Neural progenitor cell (in vitro differentiated cells): ENCODE results near the gene ISM1.

Experiments
- CTCF ChIP-seq: fragments of 200-600 bp; sonication (generic); IDR thresholded peaks from 2 replicates; pipeline ENCODE4 v1.5.1; 2017; ENCODE audit warnings: antibody characterized with exemption, mild to moderate bottlenecking
- EZH2phosphoT487 ChIP-seq: fragments of 200-600 bp; sonication (generic); IDR thresholded peaks from 2 replicates; pipeline ENCODE4 v1.6.1; 2017; ENCODE audit warnings: antibody characterized with exemption

DNA sequence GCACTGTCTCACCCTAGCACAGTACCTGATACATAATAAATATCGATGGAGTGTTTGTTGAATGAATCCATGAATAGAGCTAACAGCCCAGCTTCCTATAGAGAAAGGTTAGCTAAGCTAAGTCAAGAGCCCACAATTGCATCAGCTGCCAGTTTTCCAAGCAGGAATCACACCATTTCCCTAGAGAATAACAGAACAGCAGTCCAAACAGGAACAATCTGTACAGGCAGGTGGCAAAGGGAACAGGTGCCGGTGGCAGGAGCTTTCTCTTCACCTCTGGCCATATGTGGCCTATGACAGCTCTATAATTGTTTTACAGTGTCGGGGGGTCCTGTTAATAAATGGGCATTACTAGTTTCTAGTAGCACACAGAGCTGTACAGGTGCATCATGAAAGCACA lies 38.8 kb downstream of the ISM1 start:
- TF ChIP-seq EZH2phosphoT487 (no peak), CTCF (no peak)
